Skeletal muscle tissue (tissue), 5 donors: ENCODE data around the gene PRAMEF4. TPM values are rescaled to one million over a fixed set of nuclear protein-coding genes. Genes with fewer than 3 reads are reported as not detected.
"Not testable (repeated sequence)": the region's sequence is repeated elsewhere in the genome, so short reads cannot be mapped to it uniquely, and the experiment has no call there.

Experiments used
- H3K27ac ChIP-seq: one replicate; pipeline ENCODE4 v1.7.0; 2013; ENCODE audit warnings: mild to moderate bottlenecking, low read depth, low read length, inconsistent platforms
- H3K27me3 ChIP-seq, 3 donors: one replicate each; pipeline ENCODE4 v1.7.0; 2013; ENCODE audit warnings: low read length in 3 of 3; ENCODE audit not compliant: control insufficient read depth in 3 of 3, insufficient read depth in 3 of 3
- H3K36me3 ChIP-seq, 3 donors: one replicate each; pipeline ENCODE4 v1.7.0; 2013; ENCODE audit warnings: low read length in 3 of 3; ENCODE audit not compliant: control insufficient read depth in 3 of 3, insufficient read depth in 3 of 3
- H3K4me1 ChIP-seq, 3 donors: one replicate each; pipeline ENCODE4 v1.7.0; 2013; ENCODE audit warnings: low read length in 3 of 3, mild to moderate bottlenecking in 3 of 3; ENCODE audit not compliant: control insufficient read depth in 3 of 3, insufficient read depth in 3 of 3
- H3K4me3 ChIP-seq, 3 donors: one replicate each; pipeline ENCODE4 v1.7.0; 2013; ENCODE audit warnings: low read length in 3 of 3
- H3K9ac ChIP-seq, 3 donors: one replicate each; pipeline ENCODE4 v1.7.0; 2013; ENCODE audit warnings: low read length in 3 of 3, mild to moderate bottlenecking in 3 of 3, moderate library complexity in 2 of 3, low read depth in 1 of 3
- H3K9me3 ChIP-seq, 3 donors: one replicate each; pipeline ENCODE4 v1.7.0; 2013; ENCODE audit warnings: low read length in 3 of 3; ENCODE audit not compliant: control insufficient read depth in 3 of 3
- small RNA-seq: library from RNA; depleted of rRNA; stranded (forward); fragments of <200 nt; gene quantifications from one replicate; pipeline ENCODE3, GENCODE V24; 2014
- total RNA-seq: library from RNA; depleted of rRNA; stranded (reverse); fragments of >200 nt; gene quantifications from one replicate; pipeline ENCODE4 v1.2.3, GENCODE V29; 2014
- donor health status: Osteomylitis.

The PRAMEF4 gene
- total RNA-seq, 1 donor from 2014 or later, result not detected

- no peak overlapping the region for H3K27ac ChIP-seq
- no peak overlapping the region for H3K4me3 ChIP-seq
- H3K36me3 ChIP-seq, result no peaks in the 10 kb centered on the region
- no peaks in the 10 kb centered on the region for H3K4me1 ChIP-seq
- no peaks in the 10 kb centered on the region for H3K27me3 ChIP-seq
- no peak overlapping the region for H3K9ac ChIP-seq
- H3K9me3 ChIP-seq, result peaks cover 0 to 2% (median 0%) of the 10 kb centered on the region in 3 donors
Measured at GRCh38 chr1:12851779-12852178, 34.2 kb downstream of the PRAMEF4 start.

- not testable (repeated sequence) for H3K4me1 ChIP-seq, H3K4me3 ChIP-seq, H3K36me3 ChIP-seq
Measured at GRCh38 chr1:12848620-12849019, 37.4 kb downstream of the PRAMEF4 start, which contains the start of gene HNRNPCL1. Gene HNRNPCL1, minus strand, starts transcription at chr1:12848720. Its CDS starts 431 bp downstream, at chr1:12848289.

GRCh38 chr1:12833251-12833650 is 52.8 kb downstream of the PRAMEF4 start:
- not testable (repeated sequence) for H3K4me1 ChIP-seq, H3K4me3 ChIP-seq, H3K9ac ChIP-seq, H3K9me3 ChIP-seq, H3K27me3 ChIP-seq, H3K27ac ChIP-seq, H3K36me3 ChIP-seq

More at GRCh38 chr1:12848620-12849019, 37.4 kb downstream of the PRAMEF4 start, which contains the start of gene HNRNPCL1:
- H3K9me3 ChIP-seq, H3K27me3 ChIP-seq, H3K9ac ChIP-seq, H3K27ac ChIP-seq: not testable (repeated sequence)

GRCh38 chr1:12831310-12831709 is 54.7 kb downstream of the PRAMEF4 start, which contains the start of gene PRAMEF11:
Gene PRAMEF11, minus strand, starts transcription at chr1:12831410. Its CDS starts 2,621 bp downstream, at chr1:12828789.
- not testable (repeated sequence) for H3K27me3 ChIP-seq, H3K9ac ChIP-seq

More at GRCh38 chr1:12831310-12831709, 54.7 kb downstream of the PRAMEF4 start, which contains the start of gene PRAMEF11:
- H3K4me1 ChIP-seq, H3K4me3 ChIP-seq, H3K9me3 ChIP-seq, H3K36me3 ChIP-seq, H3K27ac ChIP-seq: not testable (repeated sequence)

Small RNA genes lying within 50 kb of the gene (small RNA-seq; reads per million reads assigned to genes)
- gene RNU6-1072P, result not detected

Other genes starting within 250 kb of the PRAMEF4 start
- gene AADACL4, start 242.1 kb downstream of the PRAMEF4 start, total RNA-seq, result not detected
- gene AADACL3, start 170.1 kb downstream of the PRAMEF4 start, total RNA-seq, result not detected
- under 0.01 TPM for gene CFAP107, start 140.0 kb downstream of the PRAMEF4 start, total RNA-seq
- gene PRAMEF12, start 112.5 kb downstream of the PRAMEF4 start, total RNA-seq, result not detected
- gene PRAMEF1, start 94.8 kb downstream of the PRAMEF4 start, total RNA-seq, result not detected
- not detected for gene PRAMEF11, start 54.8 kb downstream of the PRAMEF4 start, total RNA-seq
- not detected for gene HNRNPCL1, start 37.5 kb downstream of the PRAMEF4 start, total RNA-seq
- gene PRAMEF2, start 29.1 kb downstream of the PRAMEF4 start, total RNA-seq, result not detected
- gene PRAMEF10, start 12.1 kb upstream of the PRAMEF4 start, total RNA-seq, result not detected
- not detected for gene PRAMEF7, start 30.4 kb upstream of the PRAMEF4 start, total RNA-seq
- not detected for gene PRAMEF6, start 61.4 kb upstream of the PRAMEF4 start, total RNA-seq
- gene PRAMEF27, start 170.4 kb upstream of the PRAMEF4 start, total RNA-seq, result not detected
- not detected for gene HNRNPCL3, start 174.6 kb upstream of the PRAMEF4 start, total RNA-seq
- not detected for gene PRAMEF25, start 184.6 kb upstream of the PRAMEF4 start, total RNA-seq
- not detected for gene HNRNPCL2, start 230.7 kb upstream of the PRAMEF4 start, total RNA-seq